Ovary (tissue), 9 donors: ENCODE results near the gene ANKK1. TPM values are rescaled to one million over a fixed set of nuclear protein-coding genes. Genes with fewer than 3 reads are reported as not detected.

Source experiments
- DNase-seq, 5 donors: peaks; one replicate each; pipeline ENCODE4 v3.0.0-alpha.2; 2019 to 2020
- H3K27ac ChIP-seq, 2 donors: fragments of 200-600 bp; one replicate each; pipeline versions ENCODE4 v1.5.1 to v1.8.0; 2019 to 2022
- H3K27me3 ChIP-seq: fragments of 200-600 bp; one replicate; pipeline ENCODE4 v1.8.0; 2022
- H3K36me3 ChIP-seq: fragments of 200-600 bp; sonication (generic); one replicate; pipeline ENCODE4 v1.5.1; 2019
- H3K4me1 ChIP-seq: one replicate; pipeline ENCODE4 v1.8.1; 2013; ENCODE audit warnings: mild to moderate bottlenecking, moderate library complexity; ENCODE audit not compliant: insufficient read depth
- H3K4me3 ChIP-seq: fragments of 200-600 bp; sonication (generic); one replicate; pipeline ENCODE4 v1.5.1; 2017
- H3K9me3 ChIP-seq, 2 donors: fragments of 200-600 bp in 1 of 2; sonication (generic) in 1 of 2; one replicate each; pipeline versions ENCODE4 v1.5.1 to v1.8.1; 2013 to 2019; ENCODE audit warnings: mild to moderate bottlenecking in 1 of 2, moderate library complexity in 1 of 2
- CTCF ChIP-seq, 3 donors: fragments of 450-650 bp in 2 of 3; fragments of 200-600 bp in 1 of 3; IDR thresholded peaks; one replicate each; pipeline versions ENCODE4 v1.5.1 to v1.8.0; 2016 to 2022; ENCODE audit warnings: antibody characterized with exemption in 3 of 3, mild to moderate bottlenecking in 1 of 3
- EP300 ChIP-seq: sonication (generic); formaldehyde crosslinking; IDR thresholded peaks from one replicate; pipeline ENCODE4 v1.6.1; 2017; ENCODE audit warnings: antibody characterized with exemption
- POLR2A ChIP-seq: fragments of 450-650 bp; IDR thresholded peaks from one replicate; pipeline ENCODE4 v1.6.1; 2017; ENCODE audit warnings: antibody characterized with exemption, mild to moderate bottlenecking, moderate library complexity
- WGBS, 3 donors: extraction: QIAGEN DNeasy Blood & Tissue Kit in 1 of 3; methylation state at CpG; one replicate each; pipeline versions ENCODE4 v1.1.5 to v1.1.7; 2013 to 2017; 5-methylcytosine and 5-hydroxymethylcytosine counted together
- intact Hi-C, 4 donors: fragments of 100-400 bp; cut with DNase I; formaldehyde crosslinking; loops; one replicate each; pipeline versions ENCODE4 v1.11.0 to v1.15.1; 2022 to 2023
- polyA plus RNA-seq, 2 donors: library from polyadenylated mRNA; stranded (reverse); fragments of 200-250 nt in 1 of 2; fragments of 350-450 nt in 1 of 2; fragmentation: Illumina TruSeq in 1 of 2; extraction: RNeasy Lipid Tissue Mini Kit (QIAGEN cat#74804) in 1 of 2; gene quantifications; one replicate each; pipeline ENCODE4 v1.2.3, GENCODE V29; 2013 to 2014
- total RNA-seq, 7 donors: library from RNA; depleted of rRNA in 2 of 7; stranded (reverse); fragments of >200 nt in 2 of 7; fragmentation: NEBNext Ultra II Directional in 3 of 7; extraction: Animal tissue kit (Norgen Biotek cat#: 25700) in 3 of 7; gene quantifications; one replicate each; pipeline versions ENCODE4 v1.1.0 to v1.2.4, GENCODE V29; 2016 to 2023
- donor health status: DM: no; HTN: no; CAD: no; lungs with moderate emphysema.
- donor health status: DM: no; HTN: no; CAD: no.
- donor health status: Bipolar disorder and iron deficiency.
- donor health status: DM: yes; HTN: yes; CAD: no.
- donor health status: DM: no; HTN: no; CAD: no.
- donor health status: DM: yes; HTN: yes; CAD: no.

The ANKK1 gene
- total and polyA plus RNA-seq, 9 donors = 0.34 to 2.4 (median 0.63) TPM; not detected in 1

DNA sequence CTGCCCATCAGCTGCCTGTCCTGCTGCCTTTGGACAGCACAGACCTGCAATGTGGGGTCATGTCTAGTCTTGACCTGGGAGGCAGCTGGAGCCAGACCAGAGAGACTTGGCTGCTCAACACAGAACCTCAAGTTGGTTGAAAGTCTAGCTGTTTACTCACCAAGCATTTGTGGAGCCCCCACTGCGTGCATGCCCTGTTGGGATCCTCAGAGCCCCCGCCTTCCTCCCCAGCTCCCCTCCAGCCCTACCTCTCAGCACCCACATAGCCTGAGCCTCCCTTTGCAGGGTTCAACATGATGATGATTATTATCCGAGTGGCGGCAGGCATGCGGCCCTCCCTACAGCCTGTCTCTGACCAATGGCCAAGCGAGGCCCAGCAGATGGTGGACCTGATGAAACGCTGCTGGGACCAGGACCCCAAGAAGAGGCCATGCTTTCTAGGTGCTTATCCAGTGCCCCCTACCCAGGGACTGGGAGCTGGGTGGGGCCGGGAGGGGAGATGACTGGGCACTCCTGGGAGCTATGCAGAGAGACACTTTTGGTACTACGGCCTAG lies 8.3 kb downstream of the ANKK1 start:
- no peak for TF ChIP-seq EP300
- H3K9me3 ChIP-seq = no peaks in the 10 kb centered on the region
- intact Hi-C loops = no loop called here
- H3K27ac ChIP-seq = no peak overlapping the region
- no peaks in the 10 kb centered on the region for H3K36me3 ChIP-seq
- no peaks in the 10 kb centered on the region for H3K4me1 ChIP-seq
- H3K27me3 ChIP-seq = no peaks in the 10 kb centered on the region
- H3K4me3 ChIP-seq = no peak overlapping the region
- 90 to 93% (median 90%) methylated on average over 9 of the region's 9 CpGs for WGBS, 3 donors
- no peak for DNase-seq

DNA sequence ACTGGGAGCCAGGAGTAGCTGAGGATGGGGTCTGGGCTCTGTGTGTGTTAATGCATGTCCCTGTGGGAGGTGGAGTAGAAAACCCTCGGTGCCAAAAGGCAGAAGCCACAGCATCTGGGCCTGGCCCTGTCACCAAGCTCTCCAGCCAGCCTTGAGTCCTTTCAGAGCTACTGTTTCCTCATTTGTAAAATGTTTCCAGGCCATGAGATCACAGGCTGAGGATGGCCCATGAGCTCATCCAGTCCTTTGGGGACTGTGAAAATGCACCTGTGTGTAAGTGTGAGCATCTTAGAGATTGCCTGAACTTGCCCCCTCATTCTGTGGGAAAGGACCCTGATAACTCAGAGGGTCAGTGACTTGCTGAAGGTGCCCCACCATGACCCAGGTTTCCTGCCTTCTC lies 9.1 kb downstream of the ANKK1 start:
- Histone ChIP-seq H3K9me3 (no peaks in the 10 kb centered on the region), H3K27me3 (no peaks in the 10 kb centered on the region), H3K36me3 (no peaks in the 10 kb centered on the region), H3K4me1 (no peaks in the 10 kb centered on the region), H3K27ac (no peak overlapping the region), H3K4me3 (no peak overlapping the region)
- intact Hi-C loops = no loop called here
- no peak for TF ChIP-seq POLR2A
- TF ChIP-seq EP300 = no peak
- TF ChIP-seq CTCF (IDR thresholded peaks at IDR 0.05) = no peak
- no peak for DNase-seq
- WGBS, 3 donors = 57 to 73% (median 73%) methylated on average over 1 of the region's 1 CpG

GRCh38 chr11:113397212-113397611 lies 9.6 kb downstream of the ANKK1 start:
- TF ChIP-seq POLR2A (no peak), EP300 (no peak), CTCF (IDR thresholded peaks at IDR 0.05) (no peak)
- intact Hi-C loops = no loop called here

DNA sequence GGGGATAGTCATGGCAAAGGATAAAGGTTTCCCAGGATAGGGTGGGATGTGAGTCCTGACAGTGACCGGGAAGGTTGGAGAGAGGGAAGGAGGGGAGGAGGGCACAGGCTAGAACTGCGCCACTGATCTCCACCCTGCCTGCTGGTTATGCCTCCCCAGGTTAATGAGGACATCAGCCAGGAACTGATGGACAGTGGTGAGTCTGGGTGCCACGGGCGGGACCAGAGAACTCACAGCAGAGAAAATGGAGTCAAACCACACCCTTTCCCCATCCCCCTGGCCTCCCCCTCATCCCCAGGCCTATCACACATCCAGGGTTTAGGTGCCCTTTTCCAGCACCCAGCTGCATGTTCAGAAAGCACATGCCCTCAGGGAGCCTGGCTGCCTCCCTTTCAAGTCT lies 10.2 kb downstream of the ANKK1 start:
- Histone ChIP-seq H3K27me3 (no peaks in the 10 kb centered on the region), H3K36me3 (no peaks in the 10 kb centered on the region), H3K4me1 (no peaks in the 10 kb centered on the region), H3K9me3 (no peaks in the 10 kb centered on the region), H3K27ac (no peak overlapping the region), H3K4me3 (no peak overlapping the region)
- TF ChIP-seq EP300 (no peak), CTCF (IDR thresholded peaks at IDR 0.05) (no peak), POLR2A (no peak)
- WGBS, 3 donors = 87 to 93% (median 89%) methylated on average over 4 of the region's 4 CpGs
- no peak for DNase-seq
- intact Hi-C loops = no loop called here

More at GRCh38 chr11:113397212-113397611, 9.6 kb downstream of the ANKK1 start:
- DNase-seq = no peak
- Histone ChIP-seq H3K4me3 (no peak overlapping the region), H3K9me3 (no peaks in the 10 kb centered on the region), H3K4me1 (no peaks in the 10 kb centered on the region), H3K27ac (no peak overlapping the region), H3K27me3 (no peaks in the 10 kb centered on the region), H3K36me3 (no peaks in the 10 kb centered on the region)
- 82 to 83% (median 83%) methylated on average over 7 of the region's 7 CpGs for WGBS, 3 donors

DNA sequence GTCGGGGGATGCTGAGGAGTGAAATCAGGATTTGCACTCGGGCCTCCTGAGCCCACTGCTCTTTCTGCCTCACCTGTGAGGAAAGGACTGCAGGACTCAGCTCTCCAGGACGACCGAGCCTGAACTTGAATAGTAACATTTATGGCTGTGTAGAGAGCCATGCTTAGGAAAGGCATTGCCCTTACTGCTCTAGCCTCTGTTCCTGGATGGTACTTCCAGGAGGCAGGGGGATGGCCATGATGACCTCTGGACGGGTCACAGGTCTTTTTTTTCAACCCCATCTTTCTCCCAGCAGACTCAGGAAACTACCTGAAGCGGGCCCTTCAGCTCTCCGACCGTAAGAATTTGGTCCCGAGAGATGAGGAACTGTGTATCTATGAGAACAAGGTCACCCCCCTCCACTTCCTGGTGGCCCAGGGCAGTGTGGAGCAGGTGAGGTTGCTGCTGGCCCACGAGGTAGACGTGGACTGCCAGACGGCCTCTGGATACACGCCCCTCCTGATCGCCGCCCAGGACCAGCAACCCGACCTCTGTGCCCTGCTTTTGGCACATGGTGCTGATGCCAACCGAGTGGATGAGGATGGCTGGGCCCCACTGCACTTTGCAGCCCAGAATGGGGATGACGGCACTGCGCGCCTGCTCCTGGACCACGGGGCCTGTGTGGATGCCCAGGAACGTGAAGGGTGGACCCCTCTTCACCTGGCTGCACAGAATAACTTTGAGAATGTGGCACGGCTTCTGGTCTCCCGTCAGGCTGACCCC lies 11.3 kb downstream of the ANKK1 start:
- H3K4me1 ChIP-seq = no peaks in the 10 kb centered on the region
- H3K4me3 ChIP-seq = no peak overlapping the region
- no peak overlapping the region for H3K27ac ChIP-seq
- DNase-seq = no peak
- no peak for TF ChIP-seq POLR2A
- no peak for TF ChIP-seq EP300
- TF ChIP-seq CTCF (IDR thresholded peaks at IDR 0.05) = no peak
- intact Hi-C loops = no loop called here
- no peaks in the 10 kb centered on the region for H3K9me3 ChIP-seq
- no peaks in the 10 kb centered on the region for H3K27me3 ChIP-seq
- WGBS, 3 donors = 84 to 88% (median 85%) methylated on average over 24 of the region's 24 CpGs
- no peaks in the 10 kb centered on the region for H3K36me3 ChIP-seq
